ENCODE results near the gene DENND1A.
A peak's percentile ranks its signal among the peaks of the same experiment; 100 is the strongest.

Gene DENND1A

DNA sequence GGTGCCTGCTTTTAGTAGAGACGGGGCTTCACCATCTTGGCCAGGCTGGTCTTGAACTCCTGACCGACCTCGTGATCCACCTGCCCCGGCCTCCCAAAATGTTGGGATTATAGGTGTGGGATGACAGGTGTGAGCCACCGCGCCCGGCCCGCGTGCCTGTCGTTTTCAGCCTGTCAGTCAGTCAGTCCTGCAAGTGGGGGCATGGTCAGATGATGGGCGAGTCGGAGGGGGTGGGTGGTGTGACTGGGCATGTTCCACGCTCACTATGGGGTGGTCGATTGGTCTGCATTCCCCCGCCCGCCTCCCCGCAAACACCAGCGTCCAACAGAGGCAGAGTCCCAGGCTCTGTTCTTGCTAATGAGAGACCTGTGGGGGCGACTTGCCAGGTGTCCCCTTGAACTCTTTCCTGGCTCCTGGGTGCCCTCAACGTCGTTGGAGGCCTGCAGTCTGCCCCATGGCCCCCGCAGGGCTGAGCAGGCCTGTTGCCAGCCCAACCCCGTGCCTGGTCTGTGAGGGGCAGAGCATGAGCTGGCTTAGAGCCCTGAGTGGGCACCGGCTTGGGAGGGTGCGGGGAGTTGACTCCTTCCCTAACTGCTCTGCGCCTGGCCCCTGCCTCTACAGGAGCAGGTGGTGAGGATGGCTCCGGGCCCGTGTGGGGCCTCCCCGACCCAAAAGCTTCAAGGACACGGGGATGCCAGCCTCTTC is 550.8 kb downstream of the DENND1A start:
- DNase-seq, result no peak

DNA sequence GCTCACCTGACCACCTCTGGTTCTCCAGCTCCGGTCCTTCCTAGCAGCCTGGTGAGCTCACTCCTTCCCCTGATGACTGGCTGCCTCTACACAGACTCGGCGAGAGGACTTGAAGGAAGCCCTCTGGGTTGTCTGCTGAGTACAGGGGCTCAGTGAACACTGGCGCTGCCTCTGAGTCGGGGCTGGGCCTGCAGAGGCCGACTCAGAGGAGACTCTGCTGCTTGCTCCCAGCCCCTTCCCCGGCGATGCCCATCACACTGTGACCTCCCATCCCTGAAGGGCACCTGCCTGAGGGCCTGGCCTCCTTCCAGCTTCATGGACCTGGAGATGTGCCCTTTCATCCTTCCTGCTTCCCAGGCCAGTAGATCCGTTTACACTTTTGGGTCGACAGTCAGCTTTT is 551.9 kb downstream of the DENND1A start:
- no peak for DNase-seq

DNA sequence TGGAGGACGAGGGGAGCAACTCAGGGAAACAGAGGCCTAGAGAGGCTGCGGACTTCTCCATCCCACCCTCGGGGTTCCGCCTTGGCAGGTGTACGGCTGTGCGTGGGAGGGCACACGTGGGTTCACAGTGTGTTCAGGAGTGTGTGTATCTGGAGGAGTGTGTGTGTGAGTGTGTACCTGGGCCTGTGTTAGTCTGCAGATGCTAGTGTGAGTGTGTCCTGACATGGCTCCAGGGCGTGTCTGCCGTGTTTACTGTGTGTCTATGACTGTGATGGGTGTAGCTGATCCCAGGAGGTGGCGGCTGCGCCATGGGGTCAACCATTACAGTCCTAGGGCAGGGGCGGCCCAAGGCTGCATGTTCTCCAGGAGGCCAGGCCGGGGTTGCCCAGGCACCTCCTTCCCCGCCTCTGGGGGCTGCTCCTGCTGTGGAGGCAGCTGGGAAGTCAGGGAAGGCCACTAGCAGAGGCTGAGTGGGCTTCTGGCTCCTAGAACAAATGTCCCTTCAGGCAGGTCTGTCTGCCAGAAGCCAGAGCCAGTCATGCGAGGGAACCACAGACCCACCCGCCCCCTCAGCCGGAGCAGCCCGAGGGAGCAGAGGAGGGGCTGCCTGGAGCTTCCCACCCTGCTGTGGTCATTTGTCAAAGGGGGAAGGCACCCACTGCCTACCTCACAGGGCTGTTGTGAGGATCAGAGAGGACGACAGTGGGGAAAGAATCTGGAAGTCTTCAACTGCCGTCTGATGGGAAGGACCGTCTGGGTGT is 552.5 kb downstream of the DENND1A start:
- DNase-seq, result no peak

DNA sequence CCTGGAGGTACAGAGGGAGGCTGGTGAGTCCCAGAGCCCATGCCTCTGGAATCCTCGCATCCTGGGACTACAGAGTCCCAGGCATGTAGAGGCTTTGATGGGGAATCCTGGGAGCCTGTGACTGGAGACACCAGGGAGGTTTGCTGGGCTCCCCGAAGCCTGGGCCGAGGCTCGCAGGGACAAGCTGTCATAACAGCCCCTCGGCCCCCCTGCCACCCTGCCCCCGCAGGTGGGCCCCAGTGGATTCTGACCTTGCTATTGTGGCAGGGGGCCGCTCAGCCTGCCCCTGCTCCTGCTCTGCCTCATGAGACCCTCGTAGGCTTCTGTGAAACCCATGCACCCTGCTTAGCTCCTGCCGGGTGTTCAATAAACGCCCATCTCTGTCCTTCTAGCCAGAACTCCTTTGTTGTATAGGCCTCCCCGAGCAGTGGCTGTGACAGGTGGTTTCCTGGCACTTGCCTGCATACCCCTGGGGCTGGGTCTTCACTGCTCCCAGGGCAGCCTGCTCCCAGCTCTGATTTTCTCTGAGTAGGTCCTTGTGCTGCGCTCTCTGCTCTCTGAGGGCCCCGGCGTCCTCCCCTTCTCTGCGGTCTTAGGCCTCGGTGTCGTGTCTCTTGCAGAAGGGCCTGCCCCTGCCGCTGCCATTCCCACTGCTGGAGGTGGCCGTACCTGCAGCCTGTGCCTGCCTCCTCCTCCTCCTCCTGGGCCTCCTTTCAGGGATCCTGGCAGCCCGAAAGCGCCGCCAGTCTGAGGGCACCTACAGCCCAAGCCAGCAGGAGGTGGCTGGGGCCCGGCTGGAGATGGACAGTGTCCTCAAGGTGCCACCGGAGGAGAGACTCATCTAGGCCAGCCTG is 553.5 kb downstream of the DENND1A start:
- no peak for DNase-seq

DNA sequence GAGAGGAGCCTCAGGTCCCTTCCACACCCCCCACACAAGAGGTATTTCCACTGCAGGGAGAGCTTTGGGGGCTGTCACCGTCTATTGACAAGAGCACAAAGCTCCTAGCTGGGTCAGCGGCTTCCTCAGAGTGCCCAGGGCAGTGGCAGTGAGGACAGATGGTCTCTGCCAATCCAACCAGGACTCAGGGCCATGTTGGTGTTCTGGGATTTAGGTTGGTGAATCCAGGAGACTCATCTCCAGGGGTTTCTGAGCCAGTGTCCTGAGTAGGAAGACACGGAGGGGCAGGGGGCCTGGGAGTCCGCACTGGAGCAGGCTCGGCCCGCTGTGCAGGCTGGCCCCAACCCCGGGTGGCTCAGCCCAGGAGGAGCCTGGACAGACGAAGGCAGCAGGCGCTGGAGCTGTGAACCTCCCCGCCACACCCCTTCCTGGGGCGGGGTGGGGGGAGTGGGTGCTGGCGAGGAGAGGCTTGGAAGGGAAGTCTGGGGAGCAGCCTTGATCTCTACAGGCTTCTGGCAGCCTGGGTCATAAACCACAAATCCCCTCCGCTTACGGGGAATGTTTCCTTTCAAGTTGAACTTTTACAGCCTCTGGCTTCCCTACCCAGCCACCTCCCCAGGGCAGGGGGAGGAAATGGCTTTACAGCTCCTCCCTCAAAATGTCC is 554.3 kb downstream of the DENND1A start:
- peak; percentile 38 for DNase-seq

DNA sequence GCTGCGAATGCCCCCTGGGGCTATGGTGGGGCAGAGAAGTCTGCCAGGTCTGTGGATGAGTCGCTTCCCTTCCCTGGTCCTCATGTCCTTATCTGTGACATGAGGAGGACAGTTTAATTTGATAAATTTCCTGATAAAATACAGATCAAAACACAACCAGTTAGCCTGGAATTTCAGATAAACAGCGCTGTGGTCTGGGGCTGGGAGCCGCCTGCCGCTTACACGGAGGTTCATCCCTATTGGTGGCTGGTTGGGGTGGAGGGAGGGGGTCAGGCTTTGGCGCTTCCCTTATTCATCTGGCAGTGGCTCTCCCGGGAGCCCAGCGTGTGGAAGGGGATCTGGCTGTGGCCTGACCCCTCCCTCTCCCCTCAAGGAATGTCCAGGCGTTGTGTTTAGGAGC is 556.0 kb downstream of the DENND1A start:
- peak; percentile 15 for DNase-seq

DNA sequence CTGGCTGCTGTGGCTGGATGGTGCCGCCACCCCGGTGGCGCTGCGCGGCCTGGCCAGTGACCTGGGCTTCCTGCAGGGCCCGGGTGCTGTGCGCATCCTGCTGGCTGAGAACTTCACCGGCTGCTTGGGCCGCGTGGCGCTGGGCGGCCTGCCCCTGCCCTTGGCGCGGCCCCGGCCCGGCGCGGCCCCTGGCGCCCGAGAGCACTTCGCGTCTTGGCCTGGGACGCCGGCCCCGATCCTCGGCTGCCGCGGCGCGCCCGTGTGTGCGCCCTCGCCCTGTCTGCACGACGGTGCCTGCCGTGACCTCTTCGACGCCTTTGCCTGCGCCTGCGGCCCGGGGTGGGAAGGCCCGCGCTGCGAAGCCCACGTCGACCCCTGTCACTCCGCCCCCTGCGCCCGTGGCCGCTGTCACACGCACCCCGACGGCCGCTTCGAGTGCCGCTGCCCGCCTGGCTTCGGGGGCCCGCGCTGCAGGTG is 556.4 kb downstream of the DENND1A start:
- DNase-seq, result no peak

DNA sequence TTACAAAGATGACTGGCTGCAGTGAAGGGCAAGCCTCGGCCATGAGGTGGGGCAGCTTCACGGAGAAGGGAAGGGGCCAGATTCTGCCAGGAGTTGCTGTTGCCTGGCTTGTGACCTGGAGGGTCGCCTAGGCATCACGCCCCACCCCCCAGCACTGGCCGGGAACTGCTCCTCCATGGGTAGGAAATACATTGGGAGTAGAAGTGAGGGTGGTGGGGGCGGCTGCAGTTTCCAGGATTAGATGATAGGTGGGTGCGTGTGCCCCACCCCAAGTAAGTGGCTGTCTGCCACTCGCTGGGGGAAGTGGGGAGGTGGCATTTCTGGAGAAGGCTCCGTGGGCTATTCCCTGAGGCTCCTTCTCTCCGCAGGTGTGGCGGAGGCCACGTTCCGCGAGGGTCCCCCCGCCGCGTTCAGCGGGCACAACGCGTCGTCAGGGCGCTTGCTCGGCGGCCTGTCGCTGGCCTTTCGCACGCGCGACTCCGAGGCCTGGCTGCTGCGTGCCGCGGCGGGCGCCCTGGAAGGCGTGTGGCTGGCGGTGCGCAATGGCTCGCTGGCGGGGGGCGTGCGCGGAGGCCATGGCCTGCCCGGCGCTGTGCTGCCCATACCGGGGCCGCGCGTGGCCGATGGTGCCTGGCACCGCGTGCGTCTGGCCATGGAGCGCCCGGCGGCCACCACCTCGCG is 557.0 kb downstream of the DENND1A start:
- DNase-seq, result no peak

DNA sequence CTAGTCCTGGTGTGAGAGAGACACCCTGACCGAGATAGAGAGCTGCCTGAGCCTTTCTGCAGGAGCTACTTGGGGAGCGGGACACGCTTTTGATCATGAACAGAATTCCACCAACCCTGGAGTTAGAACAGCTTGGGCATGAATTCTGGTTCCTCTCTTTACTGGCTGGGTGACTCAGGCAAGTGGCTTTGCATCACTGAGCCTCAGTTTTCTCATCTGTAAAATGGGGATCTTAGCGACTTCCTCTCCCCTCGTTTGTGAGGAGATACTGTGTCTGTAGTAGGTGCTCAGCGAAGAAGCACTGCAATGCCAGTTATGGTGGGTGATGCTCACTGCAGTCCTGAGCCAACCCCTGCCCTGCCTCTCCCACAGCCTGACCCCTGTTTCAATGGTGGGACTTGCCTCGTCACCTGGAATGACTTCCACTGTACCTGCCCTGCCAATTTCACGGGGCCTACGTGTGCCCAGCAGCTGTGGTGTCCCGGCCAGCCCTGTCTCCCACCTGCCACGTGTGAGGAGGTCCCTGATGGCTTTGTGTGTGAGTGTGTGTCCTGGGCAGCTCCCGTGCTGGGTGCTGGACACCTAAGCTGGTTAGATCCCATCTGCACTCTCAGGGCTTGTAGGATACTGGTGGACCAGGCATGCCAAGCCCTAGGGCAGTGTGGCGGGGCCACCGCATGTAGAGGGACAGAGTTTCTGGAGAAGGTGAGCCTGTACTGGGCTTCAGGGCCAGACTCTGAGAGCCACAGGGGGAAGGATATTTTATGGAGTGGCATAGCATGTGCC is 557.9 kb downstream of the DENND1A start:
- no peak for DNase-seq

DNA sequence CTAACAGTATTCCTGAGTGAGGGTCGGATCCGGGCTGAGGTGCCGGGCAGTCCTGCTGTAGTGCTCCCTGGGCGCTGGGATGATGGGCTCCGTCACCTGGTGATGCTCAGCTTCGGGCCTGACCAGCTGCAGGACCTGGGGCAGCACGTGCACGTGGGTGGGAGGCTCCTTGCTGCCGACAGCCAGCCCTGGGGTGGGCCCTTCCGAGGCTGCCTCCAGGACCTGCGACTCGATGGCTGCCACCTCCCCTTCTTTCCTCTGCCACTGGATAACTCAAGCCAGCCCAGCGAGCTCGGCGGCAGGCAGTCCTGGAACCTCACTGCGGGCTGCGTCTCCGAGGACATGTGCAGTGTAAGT is 558.7 kb downstream of the DENND1A start:
- no peak for DNase-seq

DNA sequence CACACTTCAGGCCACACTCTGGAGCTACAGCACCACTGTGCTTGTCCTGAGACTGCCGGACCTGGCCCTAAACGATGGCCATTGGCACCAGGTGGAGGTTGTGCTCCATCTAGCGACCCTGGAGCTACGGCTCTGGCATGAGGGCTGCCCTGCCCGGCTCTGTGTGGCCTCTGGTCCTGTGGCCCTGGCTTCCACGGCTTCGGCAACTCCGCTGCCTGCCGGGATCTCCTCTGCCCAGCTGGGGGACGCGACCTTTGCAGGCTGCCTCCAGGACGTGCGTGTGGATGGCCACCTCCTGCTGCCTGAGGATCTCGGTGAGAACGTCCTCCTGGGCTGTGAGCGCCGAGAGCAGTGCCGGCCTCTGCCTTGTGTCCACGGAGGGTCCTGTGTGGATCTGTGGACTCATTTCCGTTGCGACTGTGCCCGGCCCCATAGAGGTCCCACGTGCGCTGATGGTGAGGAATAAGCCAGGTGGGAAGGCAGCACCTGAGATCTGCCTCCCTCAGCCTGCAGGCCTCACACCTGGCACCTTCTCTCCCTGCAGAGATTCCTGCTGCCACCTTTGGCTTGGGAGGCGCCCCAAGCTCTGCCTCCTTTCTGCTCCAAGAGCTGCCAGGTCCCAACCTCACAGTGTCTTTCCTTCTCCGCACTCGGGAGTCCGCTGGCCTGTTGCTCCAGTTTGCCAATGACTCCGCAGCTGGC is 559.2 kb downstream of the DENND1A start:
- DNase-seq, result no peak

DNA sequence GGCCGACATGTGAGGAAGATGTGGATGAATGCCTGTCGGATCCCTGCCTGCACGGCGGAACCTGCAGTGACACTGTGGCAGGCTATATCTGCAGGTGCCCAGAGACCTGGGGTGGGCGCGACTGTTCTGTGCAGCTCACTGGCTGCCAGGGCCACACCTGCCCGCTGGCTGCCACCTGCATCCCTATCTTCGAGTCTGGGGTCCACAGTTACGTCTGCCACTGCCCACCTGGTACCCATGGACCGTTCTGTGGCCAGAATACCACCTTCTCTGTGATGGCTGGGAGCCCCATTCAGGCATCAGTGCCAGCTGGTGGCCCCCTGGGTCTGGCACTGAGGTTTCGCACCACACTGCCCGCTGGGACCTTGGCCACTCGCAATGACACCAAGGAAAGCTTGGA is 559.8 kb downstream of the DENND1A start:
- DNase-seq, result no peak

DNA sequence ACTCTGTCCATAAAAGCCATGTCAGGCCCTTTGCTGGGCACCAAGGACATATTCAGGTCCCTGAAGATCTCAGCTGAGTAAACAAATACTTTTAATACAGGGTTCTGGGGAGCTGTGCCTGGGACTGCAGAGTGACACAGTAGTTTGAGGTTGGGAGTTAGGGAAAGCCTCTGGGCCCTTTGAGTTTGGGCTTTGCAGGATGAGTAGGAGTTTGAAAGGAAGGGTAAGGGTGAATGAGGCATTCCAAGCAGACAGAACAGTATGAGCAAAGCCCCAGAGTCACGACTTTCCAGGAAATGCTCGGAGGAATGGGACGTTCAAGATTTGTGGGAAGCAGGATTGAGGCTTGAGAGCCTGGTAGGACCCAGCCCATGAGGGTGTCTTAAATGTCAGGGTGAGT is 560.6 kb downstream of the DENND1A start:
- DNase-seq, result no peak

DNA sequence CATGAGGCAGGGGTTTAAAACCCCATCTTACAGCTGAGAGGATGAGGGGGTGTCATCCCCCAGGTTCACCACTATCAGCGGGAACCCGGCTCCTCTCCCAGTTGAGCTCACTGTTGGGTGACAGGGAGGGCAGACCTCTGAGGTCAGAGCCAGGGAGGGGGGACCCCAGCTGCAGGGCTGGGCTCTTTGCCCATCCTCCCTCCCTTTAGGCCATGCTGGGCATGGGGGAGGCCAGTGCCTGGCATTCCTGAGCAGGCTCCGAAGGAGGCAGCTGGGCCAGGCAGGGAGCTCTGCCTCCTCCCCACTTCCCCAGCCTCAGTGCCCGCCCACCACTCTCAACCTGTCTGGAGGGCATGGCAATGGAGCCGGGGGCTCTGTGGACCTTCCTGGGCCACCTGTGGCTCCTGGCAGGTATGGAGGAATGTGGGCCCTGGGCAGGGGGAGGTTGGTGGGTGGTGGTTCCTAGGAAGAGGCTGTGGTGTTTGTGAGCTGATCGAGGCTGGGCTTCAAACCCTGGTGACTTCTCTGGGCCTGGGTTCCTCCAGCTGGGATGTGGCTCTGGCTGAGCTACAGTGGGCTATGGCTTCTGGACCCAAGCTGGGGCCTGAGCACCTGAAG is 561.3 kb downstream of the DENND1A start:
- DNase-seq, result no peak

DNA sequence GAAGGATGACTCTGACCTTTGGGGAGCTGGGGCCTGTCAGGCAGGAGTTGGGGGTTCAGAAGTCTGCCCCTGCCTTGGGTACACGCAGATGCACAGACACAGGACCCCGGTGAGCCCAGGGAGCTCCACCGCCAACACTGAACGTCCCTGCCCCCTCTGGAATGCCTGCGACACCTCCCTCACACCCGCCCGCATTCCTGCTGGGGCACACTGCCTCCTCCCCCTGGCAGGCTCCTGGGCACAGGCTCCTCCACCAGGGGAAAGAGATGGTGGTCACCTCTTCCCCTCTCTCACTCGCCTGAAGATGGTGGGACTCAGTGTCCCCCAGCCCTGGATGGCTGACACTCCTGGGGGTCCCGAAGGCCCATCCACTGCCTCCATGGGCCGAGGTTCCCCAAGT is 561.9 kb downstream of the DENND1A start:
- DNase-seq, result no peak

DNA sequence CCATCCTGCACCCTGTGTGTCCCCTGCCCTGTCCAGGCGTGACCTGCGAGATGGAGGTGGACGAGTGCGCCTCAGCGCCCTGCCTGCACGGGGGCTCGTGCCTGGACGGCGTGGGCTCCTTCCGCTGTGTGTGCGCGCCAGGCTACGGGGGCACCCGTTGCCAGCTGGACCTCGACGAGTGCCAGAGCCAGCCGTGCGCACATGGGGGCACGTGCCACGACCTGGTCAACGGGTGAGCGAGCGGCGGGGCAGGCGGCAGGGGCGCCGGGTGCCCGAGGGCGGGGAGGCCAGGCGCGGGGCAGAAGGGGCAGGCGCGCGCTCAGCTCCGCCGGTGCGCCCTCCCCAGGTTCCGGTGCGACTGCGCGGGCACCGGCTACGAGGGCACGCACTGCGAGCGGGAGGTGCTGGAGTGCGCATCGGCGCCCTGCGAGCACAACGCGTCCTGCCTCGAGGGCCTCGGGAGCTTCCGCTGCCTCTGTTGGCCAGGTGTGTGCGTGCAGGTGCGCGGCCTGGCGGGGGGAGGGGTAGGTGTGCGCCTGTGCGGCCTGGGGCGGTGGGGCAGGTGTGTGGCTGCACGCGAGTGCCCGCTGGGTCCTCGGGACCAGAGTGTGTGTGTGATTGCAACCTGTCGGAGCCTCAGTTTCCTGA is 563.9 kb downstream of the DENND1A start:
- DNase-seq, result no peak

DNA sequence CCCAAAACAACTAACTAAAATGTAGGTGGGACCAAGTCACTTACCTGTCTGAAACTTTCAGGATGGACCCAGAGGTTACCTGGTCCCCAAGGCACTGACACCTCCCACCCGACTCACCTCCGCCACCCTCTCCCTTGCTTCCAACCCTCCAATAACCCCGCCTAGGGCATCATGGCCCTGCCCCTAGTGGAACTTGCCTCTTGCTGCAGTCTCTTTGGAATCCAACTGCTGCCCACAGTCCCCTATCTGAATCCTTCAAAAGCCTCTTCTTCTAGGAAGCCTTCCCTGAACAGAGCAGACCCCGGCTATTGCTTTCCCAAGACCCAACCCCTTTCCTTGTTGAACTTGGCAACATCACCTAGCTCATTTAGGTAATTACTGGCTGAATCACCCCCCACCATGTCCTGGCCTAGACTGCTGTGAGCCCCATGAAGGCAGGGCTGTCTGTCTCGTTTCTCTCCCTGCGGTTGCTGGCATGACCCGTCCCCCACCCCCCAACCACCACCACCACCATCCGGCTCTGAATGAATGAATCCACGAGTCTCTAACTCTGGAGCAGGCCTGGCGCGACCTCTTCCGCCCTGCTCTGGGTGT is 564.5 kb downstream of the DENND1A start:
- no peak for DNase-seq

DNA sequence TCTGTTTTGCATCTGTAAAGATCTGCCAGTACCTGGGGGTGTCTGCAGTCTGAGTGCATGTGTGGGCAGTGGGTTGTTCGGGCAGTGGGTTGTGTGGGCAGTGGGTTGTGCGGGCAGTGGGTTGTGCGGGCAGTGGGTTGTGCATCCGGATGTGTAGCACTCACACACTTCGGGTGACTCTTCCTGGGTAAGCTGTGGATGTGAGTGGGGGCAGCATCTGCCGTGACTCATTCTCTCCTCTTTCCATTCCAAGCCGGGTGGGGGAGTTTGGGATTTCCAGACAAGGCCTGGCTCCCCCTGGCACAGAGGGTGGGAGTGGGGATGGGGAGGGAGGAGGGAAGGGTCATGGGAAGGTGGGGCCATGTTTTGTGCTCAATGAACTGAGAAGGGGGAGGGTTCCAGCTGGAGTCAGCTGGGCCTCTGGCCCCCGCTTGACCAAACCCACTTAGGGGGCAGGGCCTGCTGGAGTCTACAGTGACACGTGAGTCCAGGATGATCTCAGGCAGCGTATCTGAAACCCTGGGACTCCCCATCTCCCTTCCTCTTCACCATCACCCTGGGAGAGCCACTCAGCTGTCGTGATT is 565.6 kb downstream of the DENND1A start:
- peak; percentile 34 for DNase-seq

DNA sequence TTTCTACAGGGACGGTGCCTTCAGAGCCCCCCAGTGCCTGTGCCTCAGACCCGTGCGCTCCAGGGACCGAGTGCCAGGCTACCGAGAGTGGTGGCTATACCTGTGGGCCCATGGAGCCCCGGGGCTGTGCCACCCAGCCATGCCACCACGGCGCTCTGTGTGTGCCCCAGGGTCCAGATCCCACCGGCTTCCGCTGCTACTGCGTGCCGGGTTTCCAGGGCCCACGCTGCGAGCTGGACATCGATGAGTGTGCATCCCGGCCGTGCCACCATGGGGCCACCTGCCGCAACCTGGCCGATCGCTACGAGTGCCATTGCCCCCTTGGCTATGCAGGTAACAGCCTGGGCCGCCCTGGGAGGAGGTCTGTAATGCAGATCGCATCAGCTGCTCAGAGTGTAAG is 567.1 kb downstream of the DENND1A start:
- no peak for DNase-seq

Measured in fibroblast of skin of scalp (primary cell).